Measurements from ENCODE around the gene TTI1.

DNA sequence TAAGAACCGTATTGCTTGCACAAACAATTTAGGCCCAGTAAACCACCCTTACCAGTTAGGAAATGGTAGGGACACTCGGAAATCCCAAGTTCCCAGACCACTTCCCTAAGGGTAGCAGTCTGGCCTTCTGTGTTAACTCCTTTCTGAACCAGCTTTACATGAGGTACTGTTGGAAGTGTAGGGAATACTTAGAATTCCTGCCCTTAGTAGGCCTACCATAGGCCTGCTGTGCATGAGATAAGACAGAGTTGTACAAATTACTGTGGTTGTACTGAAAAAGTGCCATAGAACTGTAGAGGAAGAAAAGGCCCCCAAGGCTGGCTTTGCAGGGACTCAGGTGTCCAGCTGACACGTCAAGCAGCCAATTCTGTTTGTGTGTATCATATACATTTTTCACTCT lies 11.4 kb upstream of the TTI1 start:
- no peak for TF ChIP-seq EZH2 (IDR thresholded peaks at IDR 0.05; ENCODE audit: borderline replicate concordance, low read depth, low read length, severe bottlenecking)
- TF ChIP-seq, protein P1, sequence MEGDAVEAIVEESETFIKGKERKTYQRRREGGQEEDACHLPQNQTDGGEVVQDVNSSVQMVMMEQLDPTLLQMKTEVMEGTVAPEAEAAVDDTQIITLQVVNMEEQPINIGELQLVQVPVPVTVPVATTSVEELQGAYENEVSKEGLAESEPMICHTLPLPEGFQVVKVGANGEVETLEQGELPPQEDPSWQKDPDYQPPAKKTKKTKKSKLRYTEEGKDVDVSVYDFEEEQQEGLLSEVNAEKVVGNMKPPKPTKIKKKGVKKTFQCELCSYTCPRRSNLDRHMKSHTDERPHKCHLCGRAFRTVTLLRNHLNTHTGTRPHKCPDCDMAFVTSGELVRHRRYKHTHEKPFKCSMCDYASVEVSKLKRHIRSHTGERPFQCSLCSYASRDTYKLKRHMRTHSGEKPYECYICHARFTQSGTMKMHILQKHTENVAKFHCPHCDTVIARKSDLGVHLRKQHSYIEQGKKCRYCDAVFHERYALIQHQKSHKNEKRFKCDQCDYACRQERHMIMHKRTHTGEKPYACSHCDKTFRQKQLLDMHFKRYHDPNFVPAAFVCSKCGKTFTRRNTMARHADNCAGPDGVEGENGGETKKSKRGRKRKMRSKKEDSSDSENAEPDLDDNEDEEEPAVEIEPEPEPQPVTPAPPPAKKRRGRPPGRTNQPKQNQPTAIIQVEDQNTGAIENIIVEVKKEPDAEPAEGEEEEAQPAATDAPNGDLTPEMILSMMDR (IDR thresholded peaks at IDR 0.05; ENCODE audit: borderline replicate concordance, extremely low read depth, low read length, poor library complexity, severe bottlenecking): no peak
